CD14-positive monocyte (primary cell): Measurements from ENCODE around the gene PGR. TPM values are rescaled to one million over a fixed set of nuclear protein-coding genes. Genes with fewer than 3 reads are reported as not detected.

ENCODE experiments used
- DNase-seq, 3 donors: peaks; one replicate each; pipeline ENCODE4 v3.0.0-alpha.2; 2011 to 2022
- H2AFZ ChIP-seq: 2 replicates; pipeline ENCODE4 v1.6.0; 2012; ENCODE audit warnings: mild to moderate bottlenecking, low read depth, low read length, inconsistent platforms; ENCODE audit not compliant: insufficient read depth, poor library complexity, severe bottlenecking
- H3K27ac ChIP-seq, 2 donors: 1 replicate in 1 of 2; 2 replicates in 1 of 2; pipeline ENCODE4 v1.5.1; 2012 to 2013; ENCODE audit warnings: low read length in 2 of 2, control low read depth in 1 of 2, inconsistent platforms in 1 of 2, low read depth in 1 of 2, mild to moderate bottlenecking in 1 of 2
- H3K27me3 ChIP-seq, 2 donors: one replicate each; pipeline versions ENCODE4 v1.6.0 to v1.6.1; 2011 to 2013; ENCODE audit warnings: low read length in 2 of 2; ENCODE audit not compliant: control insufficient read depth in 2 of 2, insufficient read depth in 2 of 2
- H3K36me3 ChIP-seq, 2 donors: replicated peaks in 1 of 2; 1 replicate in 1 of 2; 2 replicates in 1 of 2; pipeline versions ENCODE4 v1.5.1 to v1.6.1; 2012 to 2013; ENCODE audit warnings: low read length in 2 of 2, control low read depth in 1 of 2, inconsistent platforms in 1 of 2, mild to moderate bottlenecking in 1 of 2; ENCODE audit not compliant: insufficient read depth in 2 of 2, control insufficient read depth in 1 of 2
- H3K4me1 ChIP-seq, 2 donors: 1 replicate in 1 of 2; 2 replicates in 1 of 2; pipeline versions ENCODE4 v1.5.1 to v1.6.1; 2012 to 2013; ENCODE audit warnings: low read length in 2 of 2, control low read depth in 1 of 2, inconsistent platforms in 1 of 2, mild to moderate bottlenecking in 1 of 2, moderate library complexity in 1 of 2; ENCODE audit not compliant: insufficient read depth in 2 of 2, control insufficient read depth in 1 of 2
- H3K4me2 ChIP-seq: replicated peaks from 2 replicates; pipeline ENCODE3; 2012; ENCODE audit warnings: low read length, moderate library complexity, mild to moderate bottlenecking; ENCODE audit not compliant: poor library complexity, severe bottlenecking; ENCODE audit errors: extremely low read depth
- H3K4me3 ChIP-seq, 3 experiments: fragments of 200-600 bp in 1 of 3; sonication (generic) in 1 of 3; replicated peaks in 1 of 3; 1 replicate in 2 of 3; 2 replicates in 1 of 3; pipeline ENCODE4 v1.5.1; 2011 to 2013; ENCODE audit warnings: low read length in 3 of 3, mild to moderate bottlenecking in 3 of 3, control low read depth in 2 of 3, low read depth in 2 of 3, inconsistent platforms in 1 of 3, moderate library complexity in 1 of 3
- H3K79me2 ChIP-seq: 2 replicates; pipeline ENCODE4 v1.6.0; 2012; ENCODE audit warnings: mild to moderate bottlenecking, control low read depth, inconsistent platforms, low read length, moderate library complexity; ENCODE audit not compliant: insufficient read depth
- H3K9ac ChIP-seq: 2 replicates; pipeline ENCODE4 v1.6.0; 2017; ENCODE audit warnings: low read length, mild to moderate bottlenecking; ENCODE audit not compliant: insufficient read depth, poor library complexity, severe bottlenecking
- H3K9me3 ChIP-seq, 2 donors: replicated peaks in 1 of 2; 1 replicate in 1 of 2; 2 replicates in 1 of 2; pipeline versions ENCODE4 v1.5.1 to v1.6.1; 2012 to 2013; ENCODE audit warnings: low read length in 2 of 2, control low read depth in 1 of 2; ENCODE audit not compliant: control insufficient read depth in 1 of 2, insufficient read depth in 1 of 2
- H4K20me1 ChIP-seq: 2 replicates; pipeline ENCODE4 v1.6.0; 2012; ENCODE audit warnings: mild to moderate bottlenecking, low read length, control low read depth, moderate library complexity; ENCODE audit not compliant: insufficient read depth
- H3K27ac Mint-ChIP-seq, 7 donors: one replicate each; pipeline ENCODE4 v1.8.0; 2020; ENCODE audit warnings: mild to moderate bottlenecking in 7 of 7, mixed read lengths in 7 of 7, moderate library complexity in 6 of 7, inconsistent platforms in 2 of 7
- H3K27me3 Mint-ChIP-seq, 3 donors: one replicate each; pipeline ENCODE4 v1.8.0; 2021 to 2022; ENCODE audit warnings: low read depth in 3 of 3, mild to moderate bottlenecking in 3 of 3, mixed read lengths in 3 of 3, moderate library complexity in 3 of 3, inconsistent platforms in 1 of 3
- H3K36me3 Mint-ChIP-seq, 2 donors: one replicate each; pipeline ENCODE4 v1.8.0; 2020; ENCODE audit warnings: mixed read lengths in 2 of 2, inconsistent platforms in 1 of 2, mild to moderate bottlenecking in 1 of 2
- H3K4me1 Mint-ChIP-seq: one replicate; pipeline ENCODE4 v1.8.0; 2020; ENCODE audit warnings: mild to moderate bottlenecking, mixed read lengths
- H3K4me3 Mint-ChIP-seq, 2 donors: one replicate each; pipeline ENCODE4 v1.8.0; 2020; ENCODE audit warnings: mild to moderate bottlenecking in 2 of 2, mixed read lengths in 2 of 2, moderate library complexity in 1 of 2
- H3K9me3 Mint-ChIP-seq, 7 donors: one replicate each; pipeline ENCODE4 v1.8.0; 2020 to 2022; ENCODE audit warnings: mixed read lengths in 7 of 7, mild to moderate bottlenecking in 6 of 7, moderate library complexity in 6 of 7, inconsistent platforms in 2 of 7
- whole genome bisulfite sequencing: methylation state at CpG from one replicate; pipeline ENCODE4 v1.1.5; 2013; ENCODE audit warnings: missing lambda C conversion rate; ENCODE audit not compliant: insufficient coverage; 5-methylcytosine and 5-hydroxymethylcytosine counted together
- intact Hi-C, 2 donors: fragments of 100-400 bp; cut with micrococcal nuclease; formaldehyde crosslinking; loops; one replicate each; pipeline versions ENCODE4 v1.15.0 to v1.15.1; 2023
- polyA plus RNA-seq, 3 donors: library from polyadenylated mRNA; depleted of rRNA in 1 of 3; unstranded in 2 of 3; stranded (reverse) in 1 of 3; fragments of 300-500 nt in 2 of 3; fragments of >200 nt in 1 of 3; fragmentation: Illumina TruSeq in 2 of 3; gene quantifications; 1 replicate in 2 of 3; 2 replicates in 1 of 3; pipeline ENCODE4 v1.2.3, GENCODE V29; 2012 to 2021
- TF ChIP-seq, protein P1 (sequence below): fragments of 200-600 bp; IDR thresholded peaks from one replicate; pipeline ENCODE4 v1.8.0; 2022; ENCODE audit warnings: antibody characterized with exemption, mild to moderate bottlenecking

Gene PGR
- polyA plus RNA-seq, 3 donors: not detected

- no peak for DNase-seq
- Histone ChIP-seq H3K36me3 (no peaks in the 10 kb centered on the region), H3K4me3 (no peak overlapping the region), H3K27me3 (no peaks in the 10 kb centered on the region), H3K9ac (no peak overlapping the region), H2AFZ (no peak overlapping the region), H3K79me2 (no peaks in the 10 kb centered on the region), H3K4me1 (no peaks in the 10 kb centered on the region), H4K20me1 (no peaks in the 10 kb centered on the region), H3K9me3 (peaks cover 9 to 14% of the 10 kb centered on the region in 2 donors), H3K4me2 (no peak overlapping the region), H3K27ac (no peak overlapping the region)
- intact Hi-C loops: no loop called here
- TF ChIP-seq, protein P1, sequence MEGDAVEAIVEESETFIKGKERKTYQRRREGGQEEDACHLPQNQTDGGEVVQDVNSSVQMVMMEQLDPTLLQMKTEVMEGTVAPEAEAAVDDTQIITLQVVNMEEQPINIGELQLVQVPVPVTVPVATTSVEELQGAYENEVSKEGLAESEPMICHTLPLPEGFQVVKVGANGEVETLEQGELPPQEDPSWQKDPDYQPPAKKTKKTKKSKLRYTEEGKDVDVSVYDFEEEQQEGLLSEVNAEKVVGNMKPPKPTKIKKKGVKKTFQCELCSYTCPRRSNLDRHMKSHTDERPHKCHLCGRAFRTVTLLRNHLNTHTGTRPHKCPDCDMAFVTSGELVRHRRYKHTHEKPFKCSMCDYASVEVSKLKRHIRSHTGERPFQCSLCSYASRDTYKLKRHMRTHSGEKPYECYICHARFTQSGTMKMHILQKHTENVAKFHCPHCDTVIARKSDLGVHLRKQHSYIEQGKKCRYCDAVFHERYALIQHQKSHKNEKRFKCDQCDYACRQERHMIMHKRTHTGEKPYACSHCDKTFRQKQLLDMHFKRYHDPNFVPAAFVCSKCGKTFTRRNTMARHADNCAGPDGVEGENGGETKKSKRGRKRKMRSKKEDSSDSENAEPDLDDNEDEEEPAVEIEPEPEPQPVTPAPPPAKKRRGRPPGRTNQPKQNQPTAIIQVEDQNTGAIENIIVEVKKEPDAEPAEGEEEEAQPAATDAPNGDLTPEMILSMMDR: no peak
- H3K27ac Mint-ChIP-seq: no peak overlapping the region
- no peaks in the 10 kb centered on the region for H3K36me3 Mint-ChIP-seq
- H3K4me1 Mint-ChIP-seq: no peaks in the 10 kb centered on the region
- peaks cover 3 to 18% (median 9%) of the 10 kb centered on the region in 7 donors for H3K9me3 Mint-ChIP-seq
- 92% methylated on average over 1 of the region's 2 CpGs for WGBS
- H3K4me3 Mint-ChIP-seq: no peak overlapping the region
- no peaks in the 10 kb centered on the region for H3K27me3 Mint-ChIP-seq
Measured at GRCh38 chr11:101158119-101158518, 28.5 kb upstream of the PGR start.

DNA sequence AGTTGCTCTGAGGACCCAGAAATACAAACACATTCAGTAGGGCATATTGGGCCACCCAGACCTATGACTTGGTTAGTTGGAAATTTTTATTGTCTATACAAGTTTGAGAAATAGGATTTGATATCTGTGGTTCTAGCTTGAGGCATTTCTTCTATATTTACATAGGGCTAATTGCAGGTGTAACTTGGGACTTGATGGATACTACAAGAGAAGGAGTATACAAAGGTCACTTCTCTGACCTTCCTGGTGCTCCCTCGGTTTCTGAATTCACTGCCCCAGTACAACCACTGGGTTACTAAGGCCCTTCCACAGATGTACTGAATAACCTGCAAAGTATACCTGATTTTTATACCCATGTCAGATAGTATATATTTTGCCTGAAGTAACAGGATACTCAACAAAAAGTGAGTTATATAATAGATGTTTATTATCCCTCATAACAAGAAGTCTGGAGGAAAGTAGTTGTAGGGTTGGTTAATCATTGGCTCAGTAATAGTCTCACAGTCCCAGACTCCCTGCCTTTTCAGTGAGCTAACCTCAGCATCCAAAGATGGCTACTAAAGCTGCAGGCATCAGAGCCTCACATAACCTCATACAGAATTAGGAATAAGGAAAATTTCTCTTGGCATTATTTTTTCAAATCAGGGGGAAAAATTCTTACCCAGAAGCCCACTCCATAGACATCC is 8.8 kb upstream of the PGR start:
- whole genome bisulfite sequencing: no CpG with 5 or more reads among the region's 1 CpG
- no peaks in the 10 kb centered on the region for H3K36me3 Mint-ChIP-seq
- Histone ChIP-seq H3K9me3 (no peaks in the 10 kb centered on the region), H3K27ac (no peak overlapping the region), H3K27me3 (no peaks in the 10 kb centered on the region), H3K4me3 (no peak overlapping the region), H3K4me2 (no peak overlapping the region), H2AFZ (no peak overlapping the region), H4K20me1 (no peaks in the 10 kb centered on the region), H3K36me3 (no peaks in the 10 kb centered on the region), H3K4me1 (no peaks in the 10 kb centered on the region), H3K79me2 (no peaks in the 10 kb centered on the region), H3K9ac (no peak overlapping the region)
- peaks cover 0 to 2% (median 0%) of the 10 kb centered on the region in 7 donors for H3K9me3 Mint-ChIP-seq
- intact Hi-C loops: no loop called here
- H3K27ac Mint-ChIP-seq: no peak overlapping the region
- H3K27me3 Mint-ChIP-seq: peaks cover 0 to 4% (median 0%) of the 10 kb centered on the region in 3 donors
- no peak for DNase-seq
- TF ChIP-seq, protein P1: no peak
- H3K4me3 Mint-ChIP-seq: no peak overlapping the region
- no peaks in the 10 kb centered on the region for H3K4me1 Mint-ChIP-seq
